Fibroblast of skin of left quadriceps (primary cell): Measurements from ENCODE around the gene ZNF549.

ENCODE experiments used
- DNase-seq, 2 experiments: peaks; one replicate each; pipeline ENCODE4 v3.0.0-alpha.2; 2013; ENCODE audit warnings: low read depth in 2 of 2

ZNF549 gene

DNA sequence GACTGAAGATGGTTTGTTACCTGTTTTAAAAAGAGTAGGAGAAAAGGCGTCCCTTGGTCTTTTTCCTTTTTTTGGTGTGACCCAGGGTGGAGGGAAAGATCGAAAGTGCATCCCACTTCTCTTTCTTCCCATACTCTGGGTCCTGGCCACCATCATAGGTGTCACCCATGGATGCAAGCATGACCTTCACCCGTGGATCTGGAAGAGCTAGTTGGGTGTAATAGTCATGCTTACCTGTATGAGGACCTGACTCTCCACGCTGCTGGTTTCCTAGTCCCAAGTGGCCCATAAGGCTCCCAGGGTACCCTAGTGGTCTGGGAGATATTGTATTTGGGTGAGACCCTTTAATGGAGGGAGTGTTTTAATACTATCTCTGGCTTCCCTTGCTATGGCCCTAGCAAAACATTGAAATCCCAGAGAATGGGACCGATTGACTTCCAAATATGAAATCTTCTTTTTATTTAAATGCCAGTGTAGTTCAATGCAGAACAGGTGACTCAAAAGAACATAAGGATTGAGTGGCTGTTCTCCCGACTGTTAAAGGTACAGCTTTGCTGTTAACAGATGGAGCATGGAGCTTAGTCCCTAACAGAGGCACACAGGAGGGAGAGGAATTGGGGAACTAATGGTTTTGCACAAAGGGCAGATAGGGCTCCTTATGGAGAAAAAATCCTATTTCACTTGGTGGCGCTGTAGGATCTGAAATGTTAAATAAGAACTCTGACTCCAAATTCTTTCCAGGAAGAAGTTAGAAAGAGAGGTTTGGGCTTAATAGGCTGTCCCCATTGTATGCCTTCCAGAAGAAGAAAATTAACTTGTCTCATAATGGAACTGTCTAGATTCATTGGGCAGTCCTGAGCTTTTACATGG is 39.5 kb downstream of the ZNF549 start:
- no peak for DNase-seq

DNA sequence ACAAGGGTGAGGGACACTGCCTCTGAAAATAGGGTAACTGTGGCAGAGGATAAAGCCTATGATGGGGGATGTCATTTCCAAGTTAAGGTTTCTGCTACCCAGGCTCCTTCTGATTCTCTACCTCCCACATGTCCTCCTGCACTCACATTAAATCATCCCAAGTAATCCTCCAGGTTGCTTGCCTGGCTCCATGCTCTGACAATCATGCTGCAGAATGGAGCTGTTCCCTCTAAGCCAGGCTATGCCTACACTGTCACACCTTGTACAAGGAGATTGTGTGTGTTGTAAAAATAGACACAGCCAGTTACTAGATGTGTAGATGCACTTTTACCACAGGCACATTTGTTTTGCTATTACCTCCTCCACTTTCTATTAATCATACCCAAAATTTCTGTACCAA is 43.6 kb downstream of the ZNF549 start:
- no peak for DNase-seq

DNA sequence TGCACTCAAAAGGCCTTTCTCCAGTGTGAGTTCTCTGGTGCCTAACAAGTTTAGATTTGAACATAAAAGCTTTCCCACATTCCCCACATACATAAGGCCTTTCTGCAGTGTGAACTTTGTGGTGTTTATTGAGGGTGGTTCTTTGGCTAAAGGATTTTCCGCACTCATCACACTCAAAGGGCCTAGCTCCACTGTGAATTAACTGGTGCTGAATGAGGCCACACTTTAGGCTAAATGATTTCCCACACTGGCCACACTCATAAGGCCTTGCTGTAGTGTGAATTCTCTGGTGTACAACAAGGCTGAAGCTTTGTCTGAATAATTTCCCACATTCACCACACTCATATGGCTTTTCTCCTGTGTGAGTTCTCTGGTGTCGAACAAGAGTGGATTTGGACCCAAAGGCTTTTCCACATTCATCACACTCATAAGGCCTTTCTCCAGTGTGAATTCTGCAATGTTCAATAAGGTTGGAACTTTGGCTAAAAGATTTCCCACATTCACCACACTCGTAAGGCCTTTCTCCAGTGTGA is 45.3 kb downstream of the ZNF549 start:
- no peak for DNase-seq

DNA sequence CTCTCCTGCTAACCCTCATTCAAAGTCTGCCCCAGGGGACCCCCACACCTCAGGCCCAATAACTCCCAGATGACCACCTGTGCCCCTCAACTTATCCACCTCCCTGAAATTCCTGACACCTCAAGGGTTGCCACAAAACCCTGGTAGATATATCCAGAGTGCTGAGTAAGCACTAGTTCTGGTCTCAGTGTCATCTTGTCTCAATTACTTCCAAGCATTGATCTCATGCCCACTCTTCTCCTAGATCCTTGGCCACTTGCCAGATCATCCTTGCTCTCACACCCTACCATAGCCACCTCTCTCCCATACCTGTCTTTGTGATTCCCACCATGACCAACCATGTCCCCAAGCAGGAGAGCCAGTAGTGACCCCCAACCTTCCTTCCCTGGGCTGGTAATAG is 49.5 kb downstream of the ZNF549 start:
- no peak for DNase-seq

DNA sequence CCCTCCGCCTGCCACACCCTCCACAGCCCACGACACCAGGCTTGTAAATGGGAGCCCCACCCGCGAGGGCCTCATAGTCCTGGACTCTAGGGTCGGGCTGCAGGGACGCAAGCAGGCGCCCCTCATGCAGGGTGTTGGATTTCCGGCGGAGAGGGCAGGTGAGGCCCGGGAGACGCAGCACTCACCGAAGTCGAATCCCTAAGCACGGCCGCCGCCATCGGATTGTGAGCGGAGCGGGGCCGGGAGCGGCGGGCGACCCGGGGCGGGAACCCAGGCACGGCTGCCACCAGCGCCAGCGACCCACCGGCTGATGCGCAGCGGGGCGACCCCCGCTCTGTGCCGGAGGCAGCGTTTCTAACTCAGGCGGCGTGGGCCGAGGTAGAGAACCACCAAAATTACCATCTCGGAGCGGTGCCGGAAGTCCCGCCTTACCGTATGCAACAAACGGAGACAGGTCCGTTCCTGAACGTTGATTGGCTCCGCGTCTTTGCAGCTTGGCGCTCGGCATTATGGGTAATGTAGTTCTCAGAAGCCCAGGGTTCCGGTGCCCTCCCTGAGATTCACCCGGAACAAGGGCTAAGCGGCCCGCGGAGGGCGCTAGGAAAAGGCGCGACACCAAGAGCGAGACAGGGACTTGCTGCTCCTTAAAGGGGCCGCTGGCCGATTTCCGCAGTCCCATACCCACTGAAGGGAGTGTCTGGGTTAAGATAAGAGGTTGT is 51.5 kb downstream of the ZNF549 start, which contains the start of gene ZNF416:
TSS of gene ZNF416 (minus strand) at position 425 of the 719 bp plus-strand sequence. CDS start at position 218, 207 bp downstream.
- peak; percentile 96 for DNase-seq

DNA sequence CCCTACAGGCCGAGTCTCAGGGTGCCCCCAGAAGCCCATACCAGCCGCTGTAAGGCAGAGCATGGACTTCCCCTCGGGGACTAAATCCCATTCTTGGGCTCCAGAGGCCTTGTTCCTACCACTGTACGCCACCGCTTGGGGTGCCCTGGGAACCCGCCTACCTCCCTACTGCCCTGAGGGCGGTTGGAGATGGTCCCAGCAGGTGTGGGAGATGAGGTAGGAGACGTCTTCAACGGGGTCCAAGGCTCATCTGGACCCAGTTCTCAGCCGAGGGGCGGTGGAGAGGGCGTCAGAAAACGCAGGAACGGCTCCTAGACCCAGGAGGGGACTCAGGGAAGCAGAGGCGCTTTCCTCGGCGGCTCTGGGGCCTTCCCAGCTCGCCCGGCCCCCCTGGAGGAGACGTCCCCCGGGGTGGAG is 56.0 kb downstream of the ZNF549 start:
- no peak for DNase-seq

DNA sequence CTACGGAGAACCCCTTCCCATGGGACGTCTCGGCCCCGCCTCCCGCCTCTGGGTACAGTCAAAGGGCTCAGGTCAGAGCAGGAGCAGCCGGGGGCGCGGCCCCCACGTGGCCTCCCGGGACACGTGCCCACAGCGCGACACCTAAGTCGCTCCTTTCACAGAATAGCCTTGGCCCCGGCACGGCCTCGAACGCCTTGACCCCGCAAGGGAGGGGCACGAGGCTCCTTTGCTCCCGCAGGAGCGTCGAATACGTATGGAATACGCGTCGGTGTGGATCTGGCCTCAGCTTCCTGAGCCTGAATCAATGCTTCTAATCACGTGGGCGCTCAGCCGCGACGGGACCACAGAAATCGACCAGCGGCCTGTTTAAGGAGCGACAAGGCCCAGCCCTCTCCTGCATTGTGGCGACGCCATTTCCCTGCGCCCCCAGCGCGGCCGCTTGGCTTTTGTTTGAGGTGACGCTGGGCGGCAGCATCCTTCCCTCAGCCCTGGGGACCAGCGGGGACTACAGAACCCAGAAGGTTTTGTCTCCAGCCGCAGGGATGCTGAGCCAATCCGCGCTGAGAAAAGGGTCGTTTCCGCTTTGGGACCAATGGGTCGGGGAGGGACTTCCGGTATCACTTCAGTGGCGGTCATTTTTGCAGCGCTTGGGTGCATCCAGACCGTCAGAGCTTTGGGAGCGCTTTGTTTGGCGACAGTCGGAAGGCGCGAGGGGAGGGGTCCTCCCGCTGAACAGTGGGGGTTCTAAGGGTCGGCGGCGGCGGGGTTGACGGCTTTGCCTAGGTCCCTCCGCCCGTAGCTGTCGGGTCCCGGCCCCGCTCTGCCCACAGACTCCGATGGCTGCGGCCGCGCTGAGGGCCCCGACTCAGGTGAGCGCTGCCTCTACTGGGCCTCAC is 56.6 kb downstream of the ZNF549 start, which contains the start of gene ZIK1:
TSS of gene ZIK1 (plus strand) at position 625 of the 896 bp plus-strand sequence. CDS start at position 837, 212 bp downstream.
- peak; percentile 86 to 89 for DNase-seq

DNA sequence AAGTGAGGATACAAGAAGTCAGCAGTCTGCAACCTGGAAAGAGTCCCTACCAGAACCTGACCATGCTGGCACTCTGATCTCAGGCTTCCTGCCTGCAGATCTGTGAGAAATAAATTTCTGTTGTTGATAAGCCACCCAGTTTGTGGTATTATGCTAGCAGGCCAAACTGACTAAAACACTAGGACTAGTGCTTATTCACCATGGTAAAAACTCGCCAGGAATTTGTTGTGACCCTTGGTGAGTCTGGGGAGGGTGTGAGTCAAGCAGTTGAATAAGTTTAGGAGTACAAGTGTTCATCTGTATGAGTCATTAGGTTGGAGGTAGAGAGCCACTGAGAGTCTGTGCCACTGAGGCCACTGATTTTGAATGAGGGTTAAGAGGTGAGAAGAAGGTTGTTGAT is 60.4 kb downstream of the ZNF549 start:
- DNase-seq, result no peak

DNA sequence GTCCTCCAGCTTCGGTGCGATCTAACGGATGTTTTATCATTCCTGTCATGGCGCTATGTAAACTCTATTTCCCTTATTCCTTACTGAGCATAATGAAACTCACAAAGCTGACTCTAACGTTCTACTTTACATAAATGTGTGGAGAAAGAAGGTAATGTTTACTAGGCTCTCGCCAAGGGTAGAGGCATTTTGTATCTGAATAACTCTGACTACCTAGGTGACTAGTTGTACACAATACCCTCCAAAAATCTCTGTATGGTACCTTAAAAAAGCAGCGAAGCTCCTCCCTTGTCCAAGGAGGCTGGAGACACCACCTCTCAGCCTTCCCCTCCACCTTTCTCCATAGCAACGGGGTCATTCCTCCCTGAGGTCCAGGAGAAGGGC is 72.2 kb downstream of the ZNF549 start:
- DNase-seq, result no peak

DNA sequence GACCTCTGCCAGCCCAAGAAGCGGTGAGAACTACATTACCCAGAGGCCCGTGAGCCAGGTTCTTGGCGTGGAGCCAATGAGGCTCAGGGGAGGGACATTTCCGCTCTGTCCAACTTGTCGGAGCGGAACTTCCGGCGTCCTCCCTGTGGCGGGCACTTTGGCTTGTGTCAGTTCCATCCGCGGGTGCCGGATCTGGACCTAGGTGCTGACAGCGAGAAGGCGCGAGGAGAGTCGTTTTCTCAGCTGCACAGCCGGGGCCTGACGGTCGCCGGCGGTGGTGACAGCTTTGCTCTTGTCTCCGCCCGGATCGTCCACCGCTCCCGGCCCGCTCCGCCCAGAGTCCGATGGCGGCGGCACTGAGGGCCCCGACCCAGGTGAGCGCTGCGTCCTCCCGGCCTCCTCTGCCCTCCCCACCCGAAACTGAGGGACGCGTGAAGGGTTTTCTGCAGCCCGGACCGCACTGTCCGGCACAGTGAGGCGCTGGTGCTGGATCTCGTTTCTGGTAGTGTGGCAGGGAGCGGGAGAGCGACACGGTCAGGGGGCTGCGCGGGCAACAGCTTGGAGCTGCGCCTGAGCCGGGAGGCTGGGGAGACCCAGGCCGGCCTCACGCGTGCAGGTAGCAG is 72.7 kb downstream of the ZNF549 start, which contains the start of gene ZNF530:
TSS of gene ZNF530 (plus strand) at position 125 of the 623 bp plus-strand sequence. CDS start 4,461 bp downstream, outside the sequence.
- peak; percentile 81 to 82 for DNase-seq

DNA sequence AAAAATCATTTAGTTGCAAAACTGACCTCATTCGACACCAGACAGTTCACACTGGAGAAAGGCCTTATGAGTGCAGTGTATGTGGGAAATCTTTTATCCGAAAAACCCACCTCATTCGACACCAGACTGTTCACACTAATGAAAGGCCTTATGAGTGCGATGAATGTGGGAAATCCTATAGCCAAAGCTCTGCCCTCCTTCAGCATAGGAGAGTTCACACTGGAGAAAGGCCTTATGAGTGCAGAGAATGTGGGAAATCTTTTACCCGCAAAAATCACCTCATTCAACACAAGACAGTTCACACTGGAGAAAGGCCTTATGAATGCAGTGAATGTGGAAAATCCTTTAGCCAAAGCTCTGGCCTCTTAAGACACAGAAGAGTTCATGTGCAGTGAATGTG is 79.8 kb downstream of the ZNF549 start:
- DNase-seq, result no peak
